ENCODE data around the gene HDDC3.
"Not testable (repeated sequence)": the region's sequence is repeated elsewhere in the genome, so short reads cannot be mapped to it uniquely, and the experiment has no call there.

Gene HDDC3

DNA sequence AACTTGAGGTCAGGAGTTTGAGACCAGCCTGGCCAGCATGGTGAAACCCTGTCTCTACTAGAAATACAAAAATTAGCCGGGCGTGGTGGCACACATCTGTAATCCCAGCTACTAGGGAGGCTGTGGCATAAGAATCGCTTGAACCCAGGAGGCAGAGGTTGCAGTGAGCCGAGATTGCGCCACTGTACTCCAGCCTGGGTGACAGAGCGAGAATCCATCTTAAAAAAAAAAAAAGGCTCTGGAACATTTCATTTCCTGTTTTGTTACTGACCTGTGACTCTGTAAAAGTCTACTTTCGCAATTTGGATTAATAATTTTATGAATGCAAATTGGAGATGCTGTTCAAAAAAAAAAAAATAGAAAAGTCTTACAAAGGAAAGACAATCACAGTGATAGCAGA lies 4.2 kb downstream of the HDDC3 start:
- not testable (repeated sequence) for DNase-seq

DNA sequence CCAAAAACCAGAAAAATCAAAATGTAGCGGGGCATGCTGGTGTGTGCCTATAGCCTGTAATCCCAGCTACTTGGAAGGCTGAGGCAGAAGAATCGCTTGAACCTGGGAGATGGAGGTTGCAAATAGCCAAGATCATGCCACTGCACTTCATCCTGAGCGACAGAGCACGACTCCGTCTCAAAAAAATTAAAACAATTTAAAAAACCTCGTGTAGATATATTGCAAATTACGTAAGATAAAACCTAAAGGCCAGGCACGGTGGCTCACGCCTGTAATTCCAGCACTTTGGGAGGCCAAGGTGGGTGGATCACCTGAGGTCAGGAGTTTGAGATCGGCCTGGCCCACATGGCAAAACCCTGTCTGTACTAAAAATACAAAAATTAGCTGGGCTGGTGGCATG lies 5.6 kb downstream of the HDDC3 start:
- not testable (repeated sequence) for DNase-seq

DNA sequence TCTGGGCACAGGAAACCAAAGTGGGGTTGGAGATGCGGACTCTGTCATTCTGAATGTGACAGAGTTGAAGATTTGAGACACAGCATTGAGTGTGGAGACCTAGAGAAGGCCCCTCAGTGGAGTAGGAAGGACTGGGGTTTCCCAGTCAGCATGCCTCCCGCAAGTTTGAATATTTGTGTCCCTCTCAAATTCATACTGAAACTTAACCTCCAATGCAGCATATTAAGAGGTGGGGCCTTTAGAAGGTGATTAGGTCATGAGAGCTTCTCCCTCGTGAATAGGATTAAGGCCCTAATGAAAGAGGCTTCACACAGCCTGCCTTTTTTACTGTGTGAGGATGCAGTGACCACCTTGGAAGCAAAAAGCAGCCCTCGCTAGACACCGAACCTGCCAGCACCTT lies 8.0 kb downstream of the HDDC3 start:
- no peak for DNase-seq

DNA sequence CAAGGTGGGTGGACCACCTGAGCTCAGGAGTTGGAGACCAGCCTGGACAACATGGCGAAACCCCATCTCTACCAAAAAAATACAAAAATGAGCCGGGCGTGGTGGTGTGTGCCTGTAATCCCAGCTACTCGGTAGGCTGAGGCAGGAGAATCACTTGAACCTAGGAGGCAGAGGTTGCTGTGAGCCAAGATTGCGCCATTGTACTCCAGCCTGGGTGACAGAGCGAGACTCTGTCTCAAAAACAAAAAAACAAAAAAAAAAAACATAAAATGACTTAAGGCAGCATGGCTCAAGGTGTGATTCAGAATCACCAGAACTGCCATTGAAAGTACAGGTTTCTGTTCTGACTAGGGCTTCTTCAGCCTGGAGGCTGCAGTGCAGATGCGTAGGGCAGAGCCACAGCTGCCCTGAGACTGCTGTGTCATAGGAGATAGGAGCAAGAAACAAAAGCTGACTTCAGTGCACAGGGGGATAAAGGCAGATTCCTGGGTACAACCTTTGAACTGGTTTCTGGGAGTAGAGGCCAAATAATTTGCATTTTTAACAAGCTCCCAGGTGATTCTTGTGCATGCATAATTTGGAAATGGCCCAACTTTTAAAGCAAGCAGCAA lies 9.5 kb downstream of the HDDC3 start:
- DNase-seq = not testable (repeated sequence)

DNA sequence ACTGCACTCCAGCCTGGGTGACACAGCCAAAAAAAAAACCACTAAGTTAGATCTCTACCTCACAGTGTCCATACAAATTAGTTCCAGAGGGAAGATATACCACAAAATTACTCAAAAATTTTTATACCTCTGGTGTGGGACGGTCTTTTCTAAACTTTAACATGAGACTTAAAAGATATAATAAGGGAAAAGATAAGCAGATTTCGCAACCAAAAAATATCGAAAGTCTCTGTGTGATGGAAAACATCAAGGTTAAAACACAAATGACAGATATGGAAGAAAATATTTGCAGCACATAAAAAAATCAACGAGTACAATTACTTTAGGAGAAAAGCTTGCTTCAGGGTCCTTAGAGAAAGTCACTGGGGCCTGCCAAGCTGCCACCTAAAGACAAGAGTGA lies 10.5 kb downstream of the HDDC3 start:
- no peak for DNase-seq

DNA sequence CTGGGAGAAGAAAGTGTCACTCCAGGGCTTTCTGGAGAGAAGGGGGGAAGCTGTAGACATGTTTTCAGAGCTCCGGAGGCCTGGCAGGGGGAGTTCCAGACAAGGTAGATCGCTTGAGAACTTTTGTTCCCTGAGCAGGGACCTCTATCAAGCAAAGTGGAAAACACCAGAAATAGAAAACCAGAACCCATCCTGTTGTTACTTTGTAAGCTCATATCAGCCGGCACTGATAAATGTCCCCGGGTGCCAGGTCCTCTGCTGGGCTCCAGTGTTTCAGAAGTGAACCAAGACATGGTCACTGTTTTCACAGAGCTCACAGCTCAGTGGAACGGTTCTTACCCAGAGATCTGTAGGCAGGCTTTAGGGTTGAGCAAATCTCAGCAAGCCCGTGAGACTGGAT lies 13.5 kb downstream of the HDDC3 start:
- no peak for DNase-seq

DNA sequence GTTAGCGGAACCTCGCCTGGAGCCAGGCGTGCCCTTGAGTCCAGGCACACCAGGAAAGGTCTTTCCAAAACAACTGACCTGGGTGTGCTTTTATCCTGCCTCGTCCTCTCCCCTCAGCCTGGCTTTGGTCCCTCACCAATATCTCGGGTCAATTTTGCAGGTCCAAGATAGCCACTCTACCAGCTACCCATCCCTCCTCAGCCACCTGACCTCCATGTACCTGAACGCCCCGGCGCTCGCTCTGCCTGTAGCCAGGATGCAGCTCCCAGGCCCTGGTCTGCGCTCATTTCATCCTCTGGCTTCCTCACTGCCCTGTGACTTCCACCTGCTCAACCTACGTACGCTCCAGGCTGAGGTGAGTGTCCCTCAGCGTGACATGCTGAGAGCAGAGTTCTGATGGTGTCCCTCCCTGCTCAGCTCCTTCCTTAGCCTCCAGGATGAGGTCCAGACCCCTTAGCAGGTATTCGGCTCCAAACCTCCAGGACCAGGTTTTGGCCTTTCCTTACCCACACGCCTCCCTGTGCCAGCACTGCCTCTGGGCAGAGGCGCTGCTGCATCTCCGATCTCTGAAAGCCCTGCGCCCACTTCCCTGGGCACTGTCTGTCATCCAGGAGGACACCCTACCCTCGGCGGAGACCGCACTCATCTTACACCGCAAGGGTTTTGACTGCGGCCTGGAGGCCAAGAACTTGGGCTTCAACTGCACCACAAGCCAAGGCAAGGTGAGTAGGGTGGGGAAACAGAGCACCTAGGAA lies 14.1 kb downstream of the HDDC3 start:
- no peak for DNase-seq

DNA sequence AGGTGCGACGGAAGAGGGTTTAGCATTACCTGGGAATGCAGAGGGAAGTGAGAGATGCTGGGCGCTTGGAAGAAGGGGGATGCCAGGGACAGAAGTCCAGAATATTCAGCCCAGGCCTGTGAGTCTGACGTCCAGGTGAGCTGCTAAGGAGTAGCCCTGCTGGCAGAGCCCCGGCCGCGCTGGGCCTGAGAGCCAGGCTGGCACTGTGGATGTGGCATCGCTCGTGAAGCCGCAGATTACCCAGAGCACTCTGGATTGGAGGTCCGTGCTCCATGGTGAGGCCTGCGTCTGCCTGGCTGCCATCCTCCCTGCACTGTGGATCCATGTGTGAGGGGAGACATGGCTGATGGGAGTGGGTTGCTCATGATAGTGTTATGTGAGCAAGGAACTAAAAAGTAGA lies 14.8 kb downstream of the HDDC3 start:
- DNase-seq = no peak

DNA sequence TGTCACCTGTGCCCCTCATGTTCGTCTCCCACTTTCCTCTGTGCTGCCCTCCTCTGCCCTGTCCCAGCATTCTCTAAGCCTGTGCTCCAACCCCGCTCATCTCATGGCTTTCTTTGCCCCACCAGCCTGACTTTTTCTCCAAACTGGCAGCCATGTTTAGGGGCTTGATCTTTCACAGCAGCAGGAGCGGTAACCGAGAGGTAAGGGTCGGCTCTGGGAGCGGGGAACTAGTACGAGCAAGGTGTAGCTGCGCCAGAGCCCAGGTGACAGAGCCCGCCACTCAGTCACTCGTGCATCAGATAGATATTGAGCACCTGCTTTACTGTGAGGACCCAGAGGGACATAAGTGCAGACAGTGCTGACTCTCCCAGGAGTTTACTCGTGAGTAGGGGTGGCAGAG lies 15.9 kb downstream of the HDDC3 start:
- DNase-seq = no peak

DNA sequence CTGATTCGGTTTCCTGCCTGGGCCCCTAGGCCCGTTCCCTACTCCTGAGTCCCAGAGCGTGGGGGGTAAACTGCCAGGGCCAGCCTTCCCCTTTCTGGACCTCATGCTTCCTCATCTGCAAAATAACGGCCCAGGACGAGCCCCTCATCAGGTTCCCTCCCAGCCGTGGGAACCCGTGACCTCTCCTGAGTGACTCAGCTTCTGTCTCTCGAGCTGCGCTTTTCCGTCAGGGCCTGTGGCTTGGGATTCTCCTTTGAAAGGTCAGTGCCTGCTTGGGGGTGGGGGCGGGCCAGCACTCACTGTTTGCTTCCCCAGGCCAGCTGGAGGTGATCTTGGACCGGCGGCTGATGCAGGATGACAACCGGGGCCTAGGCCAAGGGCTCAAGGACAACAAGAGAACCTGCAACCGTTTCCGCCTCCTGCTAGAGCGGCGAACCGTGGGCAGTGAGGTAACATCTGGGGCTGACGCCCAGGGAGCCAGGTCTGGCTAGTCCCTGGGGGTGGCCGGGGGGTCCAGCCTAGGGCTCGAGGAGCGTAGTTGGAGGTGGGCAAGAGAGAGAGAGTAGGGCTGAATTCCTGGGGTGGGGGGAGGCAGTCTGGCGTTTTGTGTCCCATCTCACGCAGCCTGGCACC lies 16.4 kb downstream of the HDDC3 start:
- no peak for DNase-seq

DNA sequence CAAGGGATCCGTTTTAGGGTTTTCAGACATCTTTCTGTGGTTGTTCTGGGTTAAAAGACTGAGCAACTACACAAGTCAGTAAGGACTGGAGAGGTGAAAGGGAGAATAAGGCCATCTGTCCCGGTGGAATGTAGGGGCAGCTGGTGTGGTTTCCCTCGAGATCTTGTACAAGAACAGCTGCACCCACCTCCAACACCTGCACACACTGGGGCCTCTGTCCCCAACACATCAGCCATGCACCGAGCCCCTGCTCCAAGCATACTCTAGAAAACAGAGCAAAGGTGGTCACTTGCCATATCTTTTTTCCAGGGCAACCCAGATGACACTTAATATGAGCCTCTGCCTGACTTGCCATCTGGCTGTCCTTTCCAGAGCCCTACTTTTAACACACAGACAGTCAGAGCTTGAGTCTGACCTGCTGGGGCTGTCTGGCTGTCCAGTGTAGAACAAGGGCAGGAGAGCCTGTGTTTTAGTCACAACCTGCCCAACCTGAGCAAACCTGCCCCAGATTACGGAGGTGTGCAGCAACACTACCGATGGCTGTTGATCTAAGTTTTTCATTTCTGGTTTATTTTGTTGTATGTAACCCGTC lies 17.0 kb downstream of the HDDC3 start:
- DNase-seq = peak; percentile 15

DNA sequence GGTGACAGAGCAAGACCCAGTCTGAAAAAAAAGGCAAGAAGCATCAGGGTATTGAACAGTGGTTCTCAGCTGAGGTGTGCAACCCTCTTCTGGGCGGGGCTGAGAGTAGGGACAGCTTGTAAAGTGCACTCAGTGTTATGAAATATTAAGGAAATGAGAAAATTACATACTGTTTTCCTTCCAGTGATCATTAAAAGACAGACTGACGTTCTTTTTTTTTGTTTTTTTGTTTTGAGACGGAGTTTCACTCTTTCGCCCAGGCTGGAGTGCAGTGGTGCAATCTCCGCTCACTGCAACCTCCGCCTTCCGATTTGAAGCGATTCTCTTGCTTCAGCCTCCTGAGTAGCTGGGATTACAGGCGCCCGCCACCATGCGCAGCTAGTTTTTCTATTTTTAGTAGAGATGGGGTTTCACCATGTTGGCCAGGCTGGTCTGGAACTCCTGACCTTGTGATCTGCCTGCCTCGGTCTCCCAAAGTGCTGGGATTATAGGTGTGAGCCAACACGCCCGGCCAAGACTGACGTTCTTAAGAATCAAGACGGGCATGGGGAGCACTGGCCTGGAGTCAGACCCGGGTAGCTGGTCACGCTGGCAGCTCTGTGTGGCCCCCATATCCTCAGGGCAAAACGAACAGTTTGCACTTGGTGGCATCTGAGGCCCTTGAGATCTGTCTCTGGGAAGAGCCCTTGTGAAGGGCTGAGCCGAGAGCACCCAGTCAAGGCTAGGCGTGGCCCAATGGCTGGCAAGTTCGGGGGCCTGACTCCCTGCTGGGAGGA lies 17.9 kb downstream of the HDDC3 start:
- DNase-seq = no peak

DNA sequence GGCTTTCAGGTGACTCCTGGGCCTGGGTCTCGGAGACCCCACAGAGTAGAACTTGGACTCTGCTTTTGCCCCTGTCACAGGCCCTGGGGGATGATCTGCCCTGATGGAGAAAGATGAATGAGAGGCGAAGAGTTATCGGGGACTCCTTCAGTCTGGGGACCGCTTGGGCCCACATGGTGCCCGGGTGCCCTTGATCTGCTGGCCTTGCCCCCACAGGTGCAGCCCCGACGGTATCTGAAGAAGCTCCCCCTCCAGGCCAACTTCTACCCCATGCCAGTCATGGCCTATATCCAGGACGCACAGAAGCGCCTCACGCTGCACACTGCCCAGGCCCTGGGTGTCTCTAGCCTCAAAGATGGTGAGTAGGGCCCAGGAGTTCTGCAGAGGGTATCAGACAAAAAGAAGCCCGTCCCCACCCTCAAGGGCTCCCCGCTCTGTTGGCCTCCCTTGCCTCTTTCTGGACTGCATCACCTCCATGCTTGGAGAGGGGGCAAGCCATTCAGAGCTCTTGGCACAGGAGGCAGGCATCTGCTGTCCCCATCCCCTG lies 18.9 kb downstream of the HDDC3 start:
- no peak for DNase-seq

DNA sequence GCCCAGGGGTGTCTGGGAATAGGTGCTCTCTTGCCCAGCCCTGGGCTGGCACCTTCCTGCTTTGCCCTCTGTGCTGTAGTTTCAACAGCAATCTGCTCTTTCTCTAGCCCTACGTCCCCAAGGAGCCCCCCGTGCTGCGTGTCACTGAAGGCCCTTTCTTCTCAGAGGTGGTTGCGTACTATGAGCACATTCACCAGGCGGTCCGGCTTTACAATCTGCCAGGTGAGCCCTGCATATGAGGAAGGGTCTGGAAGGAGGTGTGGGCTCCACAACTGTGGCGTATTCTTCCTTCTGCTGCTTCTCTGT lies 19.6 kb downstream of the HDDC3 start:
- no peak for DNase-seq

DNA sequence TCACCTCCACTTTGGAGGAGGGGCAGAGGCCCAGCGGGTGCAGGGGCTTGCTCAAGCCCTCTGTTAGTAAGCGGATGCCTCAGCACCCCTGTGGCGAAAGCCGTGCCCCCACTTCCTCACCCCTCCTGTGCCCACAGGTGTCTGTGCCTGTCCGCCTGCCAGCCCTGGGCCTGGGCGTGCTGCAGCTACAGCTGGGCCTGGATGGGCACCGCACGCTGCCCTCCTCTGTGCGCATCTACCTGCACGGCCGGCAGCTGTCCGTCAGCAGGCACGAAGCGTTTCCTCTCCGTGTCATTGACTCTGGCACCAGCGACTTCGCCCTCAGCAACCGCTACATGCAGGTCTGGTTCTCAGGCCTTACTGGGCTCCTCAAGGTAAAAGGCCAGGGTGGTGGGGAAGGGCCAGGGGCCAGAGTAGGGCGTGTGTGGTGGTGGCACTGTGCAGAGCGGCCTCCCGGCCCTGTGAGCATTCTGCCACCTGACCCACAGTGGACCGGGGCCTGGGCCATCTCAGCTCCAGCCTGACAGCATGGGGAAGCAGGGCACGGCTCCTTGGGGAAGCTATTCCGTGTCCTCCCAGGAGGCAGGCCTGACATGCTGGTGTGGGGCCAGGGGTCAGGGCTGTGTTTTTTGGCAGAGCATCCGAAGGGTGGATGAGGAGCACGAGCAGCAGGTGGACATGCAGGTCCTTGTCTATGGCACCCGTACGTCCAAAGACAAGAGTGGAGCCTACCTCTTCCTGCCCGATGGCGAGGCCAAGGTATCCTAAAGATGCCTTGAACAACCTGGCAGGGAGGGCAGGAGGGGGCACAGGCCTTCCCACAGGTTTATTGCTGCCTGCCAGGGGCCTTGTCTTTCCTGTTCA lies 20.2 kb downstream of the HDDC3 start:
- DNase-seq = no peak

DNA sequence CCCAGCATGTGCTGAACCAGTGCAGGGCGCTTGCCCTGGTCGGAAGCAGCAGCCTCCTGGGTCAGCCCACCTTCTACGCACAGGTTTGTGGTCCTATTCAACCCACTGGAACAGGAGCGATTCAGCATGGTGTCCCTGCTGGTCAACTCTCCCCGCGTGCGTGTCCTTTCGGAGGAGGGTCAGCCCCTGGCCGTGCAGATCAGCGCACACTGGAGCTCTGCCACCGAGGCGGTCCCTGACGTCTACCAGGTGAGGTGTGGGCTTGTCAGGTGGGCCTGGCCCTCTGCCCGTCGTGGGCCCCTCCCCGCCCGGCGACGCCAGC lies 21.1 kb downstream of the HDDC3 start:
- no peak for DNase-seq

DNA sequence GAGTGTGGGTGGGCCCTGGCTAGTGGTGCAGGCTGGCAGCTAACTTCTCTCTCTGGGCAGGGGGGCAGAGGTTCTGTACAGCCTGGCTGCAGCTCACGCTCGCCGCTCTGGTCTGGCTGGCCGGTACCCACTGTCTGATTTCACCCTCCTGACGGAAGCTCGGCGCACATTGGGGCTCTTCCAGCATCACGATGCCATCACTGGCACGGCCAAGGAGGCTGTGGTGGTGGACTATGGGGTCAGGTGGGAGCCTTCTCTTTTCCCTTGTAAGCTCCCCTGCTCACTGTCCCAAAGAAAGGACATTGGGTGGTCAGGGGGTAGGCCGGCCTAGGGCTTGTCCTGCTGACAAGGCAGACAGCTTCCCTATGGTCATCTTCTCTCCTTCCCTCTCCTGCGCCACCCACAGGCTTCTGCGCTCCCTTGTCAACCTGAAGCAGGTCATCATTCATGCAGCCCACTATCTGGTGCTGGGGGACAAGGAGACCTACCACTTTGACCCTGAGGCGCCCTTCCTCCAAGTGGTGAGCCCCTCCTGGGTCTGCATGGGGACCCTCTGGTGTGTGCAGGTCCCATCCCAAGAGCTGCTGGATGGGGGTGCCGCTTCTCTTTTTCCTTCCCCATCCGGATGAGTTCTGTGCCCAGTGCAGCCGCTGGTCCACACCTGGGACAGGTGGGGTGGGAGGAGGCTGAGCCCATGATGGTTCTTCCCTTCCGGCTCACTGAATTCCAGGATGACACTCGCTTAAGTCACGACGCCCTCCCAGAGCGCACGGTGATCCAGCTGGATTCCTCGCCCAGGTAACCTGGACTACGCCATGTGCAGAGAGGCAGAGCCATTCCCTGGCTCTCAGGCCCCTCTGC lies 21.7 kb downstream of the HDDC3 start:
- DNase-seq = no peak

DNA sequence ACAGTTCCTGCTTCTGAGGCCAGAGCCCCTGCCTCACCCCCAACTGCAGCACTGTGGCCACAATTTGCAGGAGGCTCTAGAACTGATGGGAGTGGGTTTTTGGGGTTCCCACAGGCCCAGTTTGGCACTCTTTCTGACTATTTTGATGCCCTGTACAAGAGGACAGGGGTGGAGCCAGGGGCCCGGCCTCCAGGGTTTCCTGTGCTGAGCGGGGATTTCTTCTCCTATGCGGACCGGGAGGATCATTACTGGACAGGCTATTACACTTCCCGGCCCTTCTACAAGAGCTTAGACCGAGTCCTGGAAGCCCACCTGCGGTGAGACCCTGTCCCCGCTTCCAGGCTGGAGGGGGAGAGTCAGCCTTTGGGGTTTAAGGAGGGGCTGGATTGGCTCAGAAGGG lies 22.4 kb downstream of the HDDC3 start:
- DNase-seq = no peak

DNA sequence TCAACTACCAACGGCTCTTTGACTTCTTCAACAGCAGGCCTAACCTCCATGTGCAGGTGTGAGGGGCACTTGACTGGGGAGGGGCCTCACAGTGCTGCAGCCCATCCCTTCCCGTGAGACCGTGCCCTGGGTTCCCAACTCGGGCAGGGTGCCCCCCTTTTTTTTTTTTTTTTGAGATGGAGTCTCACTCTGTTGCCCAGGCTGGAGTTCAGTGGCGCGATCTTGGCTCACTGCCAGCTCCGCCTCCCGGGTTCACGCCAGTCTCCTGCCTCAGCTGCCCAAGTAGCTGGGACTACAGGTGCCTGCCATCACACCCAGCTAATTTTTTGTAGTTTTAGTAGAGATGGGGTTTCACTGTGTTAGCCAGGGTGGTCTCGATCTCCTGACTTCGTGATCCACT lies 22.9 kb downstream of the HDDC3 start:
- not testable (repeated sequence) for DNase-seq

DNA sequence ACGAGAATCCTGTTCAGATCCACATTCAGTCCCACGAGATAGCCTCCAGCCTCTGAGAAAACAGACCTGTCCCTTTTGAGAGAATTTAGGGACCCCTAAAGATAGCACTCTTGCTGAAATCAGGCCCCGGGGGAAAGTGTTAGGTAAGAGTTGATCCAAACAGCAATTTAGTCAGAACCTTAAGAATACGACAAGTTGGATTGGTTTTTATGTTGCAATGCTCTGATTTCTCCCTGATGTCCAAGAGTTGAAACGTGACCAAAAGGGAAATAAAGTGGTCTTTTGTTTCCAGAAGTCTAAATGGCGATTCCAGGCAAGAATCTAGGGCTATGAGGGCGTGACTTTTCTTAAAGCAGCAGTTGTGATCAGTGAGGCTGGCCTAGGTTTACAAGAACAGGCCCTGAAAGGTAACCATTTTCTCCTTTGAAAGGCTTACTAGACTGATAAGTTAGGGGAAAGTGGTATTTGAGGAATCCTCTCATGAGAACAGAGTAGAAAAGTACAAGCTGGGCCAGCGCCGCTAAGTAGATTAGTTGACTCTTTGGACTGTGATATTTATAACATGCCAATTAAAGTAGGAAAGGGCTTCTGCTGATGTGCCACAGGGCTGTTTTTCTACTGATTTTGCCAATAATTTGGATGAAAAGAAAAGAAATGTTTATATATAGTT lies 24.4 kb downstream of the HDDC3 start:
- DNase-seq = no peak

Data from NCI-H2171 (cell line).